H1 (cell line): ENCODE data around the gene MGRN1. TPM values are rescaled to one million over a fixed set of nuclear protein-coding genes. Genes with fewer than 3 reads are reported as not detected.

Source experiments
- CTCF ChIA-PET: fragments of 300-600 bp; sonication (Branson Sonifier 250); formaldehyde crosslinking; loops from one replicate; lab custom pipeline; 2021; ENCODE audit not compliant: partially characterized antibody; lab: Charles Lee
- POLR2A ChIA-PET: fragments of 300-600 bp; sonication (Branson Sonifier 250); formaldehyde crosslinking; loops from one replicate; lab custom pipeline; 2021; ENCODE audit warnings: inconsistent platforms; ENCODE audit not compliant: partially characterized antibody; lab: Charles Lee
- DNase-seq, 2 experiments: peaks; one replicate each; pipeline versions ENCODE4 v3.0.0 to v3.0.0-alpha.2; 2010 to 2022; ENCODE audit warnings: low spot score in 2 of 2, low read depth in 1 of 2, mixed read lengths in 1 of 2
- FAIRE-seq: peaks from 2 replicates; lab custom pipeline; 2011; peaks lifted over from hg19 to GRCh38; lab: Jason Lieb, UNC
- H2AFZ ChIP-seq: 2 replicates; pipeline ENCODE4 v1.8.1; 2012; ENCODE audit warnings: low read length, inconsistent platforms
- H2AK5ac ChIP-seq: 2 replicates; pipeline ENCODE4 v1.6.1; 2013; ENCODE audit warnings: low read depth, low read length
- H2BK120ac ChIP-seq: replicated peaks from 2 replicates; pipeline ENCODE3; 2013; ENCODE audit warnings: low read depth, low read length, inconsistent platforms
- H2BK12ac ChIP-seq: 2 replicates; pipeline ENCODE4 v1.6.1; 2013; ENCODE audit warnings: low read depth, low read length
- H2BK15ac ChIP-seq: 2 replicates; pipeline ENCODE4 v1.6.1; 2013; ENCODE audit warnings: low read length
- H2BK20ac ChIP-seq: 2 replicates; pipeline ENCODE4 v1.6.1; 2013; ENCODE audit warnings: low read length
- H2BK5ac ChIP-seq: 2 replicates; pipeline ENCODE4 v1.6.1; 2013; ENCODE audit warnings: low read depth, low read length
- H3K14ac ChIP-seq: 2 replicates; pipeline ENCODE4 v1.6.1; 2013; ENCODE audit warnings: inconsistent platforms; ENCODE audit not compliant: insufficient read length
- H3K18ac ChIP-seq: 2 replicates; pipeline ENCODE4 v1.6.1; 2013; ENCODE audit warnings: low read length; ENCODE audit errors: extremely low read depth
- H3K23ac ChIP-seq: 2 replicates; pipeline ENCODE4 v1.6.1; 2013; ENCODE audit warnings: inconsistent platforms; ENCODE audit not compliant: insufficient read length
- H3K23me2 ChIP-seq: 2 replicates; pipeline ENCODE4 v1.6.1; 2013; ENCODE audit warnings: low read depth, low read length
- H3K27ac ChIP-seq: 2 replicates; pipeline ENCODE4 v1.6.1; 2011; ENCODE audit warnings: low read depth, low read length, inconsistent platforms
- H3K27me3 ChIP-seq, 4 experiments: replicated peaks in 1 of 4; 1 replicate in 1 of 4; 2 replicates in 3 of 4; pipeline versions ENCODE4 v1.6.1 to v1.8.1; 2011 to 2013; ENCODE audit warnings: low read length in 3 of 4, mild to moderate bottlenecking in 3 of 4, inconsistent platforms in 2 of 4, mixed read lengths in 2 of 4, moderate library complexity in 1 of 4; ENCODE audit not compliant: control insufficient read depth in 3 of 4, insufficient read depth in 3 of 4; ENCODE audit errors: extremely low read depth in 1 of 4
- H3K36me3 ChIP-seq, 4 experiments: 2 replicates each; pipeline versions ENCODE4 v1.6.1 to v1.8.1; 2011 to 2013; ENCODE audit warnings: mild to moderate bottlenecking in 4 of 4, low read length in 3 of 4, moderate library complexity in 2 of 4, control low read depth in 1 of 4, inconsistent platforms in 1 of 4; ENCODE audit not compliant: insufficient read depth in 4 of 4, control insufficient read depth in 2 of 4
- H3K4ac ChIP-seq: replicated peaks from 2 replicates; pipeline ENCODE3; 2013; ENCODE audit warnings: low read length, low read depth, mixed read lengths, inconsistent platforms; ENCODE audit not compliant: insufficient read length
- H3K4me1 ChIP-seq, 4 experiments: replicated peaks in 1 of 4; 1 replicate in 1 of 4; 2 replicates in 3 of 4; pipeline versions ENCODE4 v1.6.1 to v1.8.1; 2011 to 2013; ENCODE audit warnings: low read length in 3 of 4, inconsistent platforms in 2 of 4, mixed read lengths in 1 of 4; ENCODE audit not compliant: insufficient read depth in 4 of 4, control insufficient read depth in 3 of 4
- H3K4me2 ChIP-seq, 2 experiments: 2 replicates each; pipeline versions ENCODE4 v1.6.1 to v1.8.1; 2011 to 2013; ENCODE audit warnings: low read depth in 2 of 2, low read length in 2 of 2, control low read depth in 1 of 2, inconsistent platforms in 1 of 2, mild to moderate bottlenecking in 1 of 2; ENCODE audit not compliant: insufficient read depth in 1 of 2
- H3K4me3 ChIP-seq, 4 experiments: fragments of 200-600, 300-600 bp in 1 of 4; sonication (generic), shearing (Covaris generic), sonication (Bioruptor Twin) in 1 of 4; 2 replicates each; pipeline versions ENCODE4 v1.5.1 to v1.8.1; 2011 to 2016; ENCODE audit warnings: low read length in 4 of 4, low read depth in 3 of 4, control low read depth in 2 of 4, inconsistent platforms in 2 of 4, mild to moderate bottlenecking in 2 of 4, mixed read lengths in 1 of 4, moderate library complexity in 1 of 4; ENCODE audit not compliant: insufficient read depth in 2 of 4; ENCODE audit errors: extremely low read depth in 1 of 4
- H3K56ac ChIP-seq: replicated peaks from 2 replicates; pipeline ENCODE3; 2013; ENCODE audit warnings: low read depth, mild to moderate bottlenecking, mixed read lengths, low read length, inconsistent platforms; ENCODE audit not compliant: insufficient read length
- H3K79me1 ChIP-seq: 2 replicates; pipeline ENCODE4 v1.6.1; 2013; ENCODE audit warnings: low read depth, low read length, control low read depth
- H3K79me2 ChIP-seq, 2 experiments: 2 replicates each; pipeline versions ENCODE4 v1.6.1 to v1.8.1; 2012 to 2013; ENCODE audit warnings: low read length in 2 of 2, mild to moderate bottlenecking in 2 of 2, inconsistent platforms in 1 of 2; ENCODE audit not compliant: insufficient read depth in 2 of 2, control insufficient read depth in 1 of 2
- H3K9ac ChIP-seq, 4 experiments: replicated peaks in 1 of 4; 1 replicate in 1 of 4; 2 replicates in 3 of 4; pipeline versions ENCODE4 v1.6.1 to v1.8.1; 2011 to 2013; ENCODE audit warnings: low read depth in 3 of 4, low read length in 3 of 4, control low read depth in 2 of 4, mild to moderate bottlenecking in 2 of 4, moderate library complexity in 2 of 4, inconsistent platforms in 1 of 4; ENCODE audit errors: extremely low read depth in 1 of 4
- H3K9me3 ChIP-seq, 2 experiments: 2 replicates each; pipeline versions ENCODE4 v1.6.1 to v1.8.1; 2012 to 2013; ENCODE audit warnings: mild to moderate bottlenecking in 2 of 2, moderate library complexity in 2 of 2, control low read depth in 1 of 2, inconsistent platforms in 1 of 2, low read depth in 1 of 2, low read length in 1 of 2, mixed read lengths in 1 of 2; ENCODE audit not compliant: insufficient read depth in 2 of 2
- H4K20me1 ChIP-seq, 2 experiments: replicated peaks in 1 of 2; 2 replicates each; pipeline versions ENCODE3 to v1.8.1; 2011 to 2013; ENCODE audit warnings: inconsistent platforms in 2 of 2, low read length in 2 of 2, mild to moderate bottlenecking in 1 of 2; ENCODE audit not compliant: insufficient read depth in 2 of 2, control insufficient read depth in 1 of 2
- H4K5ac ChIP-seq: 2 replicates; pipeline ENCODE4 v1.6.1; 2013; ENCODE audit warnings: low read length, low read depth, mixed read lengths, inconsistent platforms; ENCODE audit not compliant: insufficient read length
- H4K8ac ChIP-seq: 2 replicates; pipeline ENCODE4 v1.8.0; 2013; ENCODE audit warnings: mild to moderate bottlenecking, moderate library complexity, low read length, inconsistent platforms; ENCODE audit not compliant: insufficient read depth; ENCODE audit errors: extremely low read depth
- H4K91ac ChIP-seq: replicated peaks from 2 replicates; pipeline ENCODE3; 2013; ENCODE audit warnings: low read length, mixed read lengths, inconsistent platforms; ENCODE audit not compliant: insufficient read length
- ASH2L ChIP-seq: fragments of 200-600, 300-600 bp; sonication (generic); IDR thresholded peaks from one replicate; pipeline ENCODE4 v1.7.1; 2017; ENCODE audit warnings: low read length
- ATF3 ChIP-seq: IDR thresholded peaks from 2 replicates; pipeline ENCODE4 v1.6.1; 2011; ENCODE audit warnings: low read depth, mild to moderate bottlenecking, low read length; ENCODE audit not compliant: insufficient read depth
- CTCF ChIP-seq, 3 experiments: IDR thresholded peaks; 1 replicate in 2 of 3; 2 replicates in 1 of 3; pipeline versions ENCODE4 v1.5.1 to v1.6.1; 2011; ENCODE audit warnings: low read length in 3 of 3, mild to moderate bottlenecking in 3 of 3, inconsistent platforms in 2 of 3, low read depth in 1 of 3, moderate library complexity in 1 of 3; ENCODE audit not compliant: insufficient read depth in 1 of 3; ENCODE audit errors: control extremely low read depth in 1 of 3
- JUN ChIP-seq: IDR thresholded peaks from 2 replicates; pipeline ENCODE4 v1.6.1; 2011; ENCODE audit warnings: low read depth, mild to moderate bottlenecking, improper control_type of control experiment, low read length
- SRF ChIP-seq: IDR thresholded peaks from 2 replicates; pipeline ENCODE4 v1.6.1; 2011; ENCODE audit warnings: mild to moderate bottlenecking, low read depth, low read length, moderate library complexity
- WGBS, 2 experiments: shearing (Covaris generic) in 1 of 2; methylation state at CpG; one replicate each; pipeline versions ENCODE4 v1.1.6 to v1.1.7; 2013 to 2015; ENCODE audit warnings: low lambda C conversion rate in 2 of 2, mixed read lengths in 2 of 2, inconsistent platforms in 1 of 2, low coverage in 1 of 2, missing lambda C conversion rate in 1 of 2; ENCODE audit not compliant: insufficient replicate concordance in 2 of 2, insufficient coverage in 1 of 2, insufficient read length in 1 of 2; ENCODE audit errors: extremely low coverage in 1 of 2, missing lambda C conversion rate in 1 of 2; 5-methylcytosine and 5-hydroxymethylcytosine counted together
- polyA plus RNA-seq, 7 experiments: library from polyadenylated mRNA; depleted of rRNA in 3 of 7; stranded (reverse) in 5 of 7; unstranded in 2 of 7; fragments of >200 nt in 5 of 7; fragments of 200-250 nt in 2 of 7; gene quantifications; 1 replicate in 5 of 7; 2 replicates in 1 of 7; 4 replicates in 1 of 7; pipeline versions ENCODE4 v1.2.1 to v1.2.3, GENCODE V29; 2011 to 2013; ENCODE audit warnings: missing spikeins in 2 of 7, mixed read lengths in 2 of 7
- total RNA-seq: library from RNA; stranded (reverse); fragmentation: NEBNext Ultra II Directional; extraction: Animal tissue kit (Norgen Biotek cat#: 25700); gene quantifications from 2 replicates; pipeline ENCODE4 v1.2.1, GENCODE V29; 2021

MGRN1 gene
- total and polyA plus RNA-seq, 2 of the 8 experiments (the other 6 are each of a cell fraction or from before 2014, with no cell fraction given), result 15.0 to 82.3 TPM

GRCh38 chr16:4591706-4592470 is 32.7 kb upstream of the MGRN1 start:
- H2BK5ac ChIP-seq, result peak overlapping the region; percentile 62; the same call in 1 of the 2 replicates
- H3K23ac ChIP-seq, result no peak overlapping the region
- H3K79me1 ChIP-seq, result no peaks in the 10 kb centered on the region
- H4K5ac ChIP-seq, result no peak overlapping the region
- peak overlapping the region; percentile 48; the same call in 1 of the 2 replicates for H2BK20ac ChIP-seq
- FAIRE-seq (no peak), DNase-seq (no peak)
- no peak overlapping the region for H3K56ac ChIP-seq
- 89% methylated on average over 17 of the region's 17 CpGs; no CpG with 5 or more reads in 1 of the 2 experiments for WGBS, 2 experiments
- H3K9me3 ChIP-seq, result peaks cover 8% of the 10 kb centered on the region in 2 experiments; a peak in 3 of 4 replicates
- no peak overlapping the region for H3K4me3 ChIP-seq
- no peaks in the 10 kb centered on the region for H4K20me1 ChIP-seq
- H2AFZ ChIP-seq, result no peak overlapping the region
- H2BK15ac ChIP-seq, result peak overlapping the region; percentile 22; the same call in 1 of the 2 replicates
- no peaks in the 10 kb centered on the region for H3K36me3 ChIP-seq
- H3K4ac ChIP-seq, result no peak overlapping the region
- H3K79me2 ChIP-seq, result no peaks in the 10 kb centered on the region
- TF ChIP-seq ATF3 (no peak), SRF (no peak), JUN (no peak), CTCF (IDR thresholded peaks at IDR 0.05; ENCODE audit: control extremely low read depth in 1 of 3, insufficient read depth in 1 of 3, low read depth in 1 of 3, low read length in 3 of 3) (no peak), ASH2L (no peak)
- H3K4me1 ChIP-seq, result peaks cover 0 to 18% (median 10%) of the 10 kb centered on the region in 4 experiments; a peak in 6 of 7 replicates
- H3K18ac ChIP-seq, result no peak overlapping the region
- H4K91ac ChIP-seq, result no peak overlapping the region
- ChIA-PET POLR2A (interaction anchor here (0.6 to 12.8 kb wide), 4 partner anchors 8 to 20 kb away, joined by 3 to 126 read pairs (median 8); partner anchors contain the start of gene UBALD1), CTCF (interaction anchor here (0.9 to 8.9 kb wide), 7 partner anchors 11 to 82 kb away, joined by 3 to 157 read pairs (median 5); partner anchors contain the start of gene MGRN1)
- H2BK120ac ChIP-seq, result no peak overlapping the region
- H4K8ac ChIP-seq, result no peak overlapping the region
- peak overlapping the region; percentile 72; the same call in 1 of the 2 replicates for H2BK12ac ChIP-seq
- H3K27me3 ChIP-seq, result no peaks in the 10 kb centered on the region; a peak in 1 of 7 replicates
- no peak overlapping the region for H3K14ac ChIP-seq
- no peaks in the 10 kb centered on the region for H3K23me2 ChIP-seq
- no peak overlapping the region for H3K27ac ChIP-seq
- no peak overlapping the region for H3K4me2 ChIP-seq
- no peak overlapping the region for H3K9ac ChIP-seq
- no peak overlapping the region for H2AK5ac ChIP-seq
